DOHH2 (cell line): ENCODE data around the gene ARHGEF1.
A peak's percentile ranks its signal among the peaks of the same experiment; 100 is the strongest.

Source experiments
- H3F3A ChIP-seq: fragments of 200-600 bp; sonication (generic), shearing (Covaris generic); 2 replicates; pipeline ENCODE4 v1.6.0; 2016; ENCODE audit warnings: antibody characterized with exemption, mild to moderate bottlenecking; ENCODE audit not compliant: control insufficient read depth, insufficient read depth
- H3K27ac ChIP-seq: fragments of 200-600 bp; sonication (generic); 2 replicates; pipeline ENCODE4 v1.5.1; 2014; ENCODE audit warnings: low read depth, mild to moderate bottlenecking, low read length, moderate library complexity
- H3K27me3 ChIP-seq: fragments of 200-600 bp; sonication (generic); 2 replicates; pipeline ENCODE4 v1.6.1; 2014; ENCODE audit warnings: mild to moderate bottlenecking, low read length, mixed read lengths; ENCODE audit not compliant: control insufficient read depth
- H3K36me3 ChIP-seq: fragments of 200-600 bp; sonication (generic); 2 replicates; pipeline ENCODE4 v1.6.1; 2014; ENCODE audit warnings: mild to moderate bottlenecking, low read length, moderate library complexity, mixed read lengths; ENCODE audit not compliant: control insufficient read depth
- H3K4me1 ChIP-seq: fragments of 200-600 bp; sonication (generic); 2 replicates; pipeline ENCODE4 v1.6.1; 2014; ENCODE audit warnings: mild to moderate bottlenecking, low read length, mixed read lengths; ENCODE audit not compliant: control insufficient read depth
- H3K4me2 ChIP-seq: fragments of 200-600 bp; sonication (generic); 2 replicates; pipeline ENCODE4 v1.6.0; 2014; ENCODE audit warnings: mild to moderate bottlenecking, low read length, moderate library complexity
- H3K4me3 ChIP-seq: fragments of 200-600 bp; sonication (generic); 2 replicates; pipeline ENCODE4 v1.5.1; 2014; ENCODE audit warnings: mild to moderate bottlenecking, low read length, mixed read lengths
- H3K79me2 ChIP-seq: fragments of 200-600 bp; sonication (generic); 2 replicates; pipeline ENCODE4 v1.6.1; 2014; ENCODE audit warnings: mild to moderate bottlenecking, low read length, mixed read lengths; ENCODE audit not compliant: control insufficient read depth
- H3K9me2 ChIP-seq: fragments of 200-600 bp; sonication (generic); replicated peaks from 2 replicates; pipeline ENCODE4 v1.6.1; 2014; ENCODE audit warnings: mild to moderate bottlenecking, low read length, mixed read lengths; ENCODE audit not compliant: control insufficient read depth
- H3K9me3 ChIP-seq: fragments of 200-600 bp; sonication (generic); 2 replicates; pipeline ENCODE4 v1.6.1; 2014; ENCODE audit warnings: antibody characterized with exemption, low read length, mixed read lengths; ENCODE audit not compliant: control insufficient read depth, insufficient read depth
- H4K20me1 ChIP-seq: fragments of 200-600 bp; sonication (generic); 2 replicates; pipeline ENCODE4 v1.6.0; 2014; ENCODE audit warnings: low read depth, mild to moderate bottlenecking, antibody characterized with exemption, low read length, moderate library complexity; ENCODE audit not compliant: control insufficient read depth, insufficient read depth
- EZH2phosphoT487 ChIP-seq: fragments of 200-600 bp; sonication (generic); IDR thresholded peaks from 2 replicates; pipeline ENCODE4 v1.6.1; 2017; ENCODE audit warnings: borderline replicate concordance, mild to moderate bottlenecking, antibody characterized with exemption, low read length, moderate library complexity, mixed read lengths
- TF ChIP-seq, protein P1 (sequence below): fragments of 200-600 bp; sonication (generic); IDR thresholded peaks from one replicate; pipeline ENCODE4 v1.5.1; 2014; ENCODE audit warnings: antibody characterized with exemption, mild to moderate bottlenecking, low read depth, low read length; ENCODE audit not compliant: poor library complexity, severe bottlenecking

ARHGEF1 gene

GRCh38 chr19:41866284-41866683 is 16.7 kb upstream of the ARHGEF1 start:
- peaks cover 98% of the 10 kb centered on the region for H3K4me1 ChIP-seq
- peak overlapping the region; percentile 59 for H3K4me2 ChIP-seq
- peaks cover 37% of the 10 kb centered on the region for H4K20me1 ChIP-seq
- H3K9me2 ChIP-seq = no peaks in the 10 kb centered on the region
- no peaks in the 10 kb centered on the region for H3K9me3 ChIP-seq
- H3K27ac ChIP-seq = peak overlapping the region; percentile 99
- peaks cover 96% of the 10 kb centered on the region for H3K36me3 ChIP-seq
- TF ChIP-seq EZH2phosphoT487 = no peak
- TF ChIP-seq, protein P1, sequence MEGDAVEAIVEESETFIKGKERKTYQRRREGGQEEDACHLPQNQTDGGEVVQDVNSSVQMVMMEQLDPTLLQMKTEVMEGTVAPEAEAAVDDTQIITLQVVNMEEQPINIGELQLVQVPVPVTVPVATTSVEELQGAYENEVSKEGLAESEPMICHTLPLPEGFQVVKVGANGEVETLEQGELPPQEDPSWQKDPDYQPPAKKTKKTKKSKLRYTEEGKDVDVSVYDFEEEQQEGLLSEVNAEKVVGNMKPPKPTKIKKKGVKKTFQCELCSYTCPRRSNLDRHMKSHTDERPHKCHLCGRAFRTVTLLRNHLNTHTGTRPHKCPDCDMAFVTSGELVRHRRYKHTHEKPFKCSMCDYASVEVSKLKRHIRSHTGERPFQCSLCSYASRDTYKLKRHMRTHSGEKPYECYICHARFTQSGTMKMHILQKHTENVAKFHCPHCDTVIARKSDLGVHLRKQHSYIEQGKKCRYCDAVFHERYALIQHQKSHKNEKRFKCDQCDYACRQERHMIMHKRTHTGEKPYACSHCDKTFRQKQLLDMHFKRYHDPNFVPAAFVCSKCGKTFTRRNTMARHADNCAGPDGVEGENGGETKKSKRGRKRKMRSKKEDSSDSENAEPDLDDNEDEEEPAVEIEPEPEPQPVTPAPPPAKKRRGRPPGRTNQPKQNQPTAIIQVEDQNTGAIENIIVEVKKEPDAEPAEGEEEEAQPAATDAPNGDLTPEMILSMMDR = no peak
- peaks cover 76% of the 10 kb centered on the region for H3K79me2 ChIP-seq
- H3K4me3 ChIP-seq = peak overlapping the region; percentile 39
- no peaks in the 10 kb centered on the region for H3K27me3 ChIP-seq
- H3F3A ChIP-seq = peaks cover 90% of the 10 kb centered on the region

DNA sequence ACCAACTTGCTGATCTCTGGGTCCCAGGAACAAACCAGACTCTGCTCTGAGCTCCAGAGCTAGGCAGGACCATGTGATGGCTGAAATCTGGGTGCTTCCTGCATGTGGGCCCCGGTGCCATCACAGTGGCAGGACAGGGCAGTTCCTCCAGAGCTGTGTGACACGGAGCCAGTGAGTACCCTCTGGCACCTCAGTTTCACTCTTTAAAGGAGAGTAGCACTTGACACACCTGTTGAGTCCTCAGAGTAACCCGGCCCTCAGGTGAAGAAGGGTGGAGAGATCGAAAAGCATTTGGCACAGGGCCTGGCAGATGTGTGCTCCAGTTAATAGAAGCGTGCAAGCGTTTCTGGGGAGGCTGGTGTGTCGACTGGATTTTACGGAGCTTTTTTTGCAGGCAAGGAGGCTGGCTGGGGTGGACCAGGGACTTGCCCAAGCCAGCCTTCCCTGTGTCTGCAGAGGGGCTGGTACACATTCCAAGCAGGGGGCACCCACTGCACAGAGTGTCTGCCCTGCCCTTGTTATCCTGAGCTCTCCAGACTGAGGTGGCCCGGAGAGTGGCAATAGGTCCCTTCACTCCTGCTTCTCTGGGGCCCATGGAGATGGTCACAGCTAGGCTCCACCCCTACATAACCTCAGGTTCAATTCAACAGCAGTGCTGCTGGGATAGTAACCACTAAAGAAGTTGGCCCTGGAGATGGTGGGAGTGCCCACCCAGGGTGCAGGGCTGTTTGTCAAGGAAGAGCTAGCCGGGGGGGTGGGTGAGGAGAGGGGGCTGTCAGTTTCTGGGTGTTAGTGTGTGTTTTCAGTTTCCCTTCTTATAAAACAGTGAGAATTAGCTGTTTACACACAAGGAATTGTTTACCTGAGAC is 14.6 kb upstream of the ARHGEF1 start:
- Histone ChIP-seq H4K20me1 (peaks cover 16% of the 10 kb centered on the region; the same call in 1 of the 2 replicates), H3K79me2 (peaks cover 55% of the 10 kb centered on the region), H3K4me1 (peaks cover 98% of the 10 kb centered on the region), H3K27me3 (no peaks in the 10 kb centered on the region), H3K4me3 (peak overlapping the region; percentile 29), H3F3A (peaks cover 91% of the 10 kb centered on the region), H3K36me3 (peaks cover 94% of the 10 kb centered on the region), H3K4me2 (peak overlapping the region; percentile 59), H3K9me3 (no peaks in the 10 kb centered on the region), H3K9me2 (no peaks in the 10 kb centered on the region), H3K27ac (peak overlapping the region; percentile 99)
- TF ChIP-seq EZH2phosphoT487 = no peak
- TF ChIP-seq, protein P1 = no peak

- Histone ChIP-seq H3K27me3 (no peaks in the 10 kb centered on the region), H3K4me1 (peaks cover 98% of the 10 kb centered on the region), H3K27ac (peak overlapping the region; percentile 99), H3K79me2 (peaks cover 50% of the 10 kb centered on the region), H3K4me3 (peak overlapping the region; percentile 29; the same call in 1 of the 2 replicates), H3K9me3 (no peaks in the 10 kb centered on the region), H4K20me1 (peaks cover 14% of the 10 kb centered on the region; the same call in 1 of the 2 replicates), H3F3A (peaks cover 87% of the 10 kb centered on the region), H3K4me2 (peak overlapping the region; percentile 59), H3K9me2 (no peaks in the 10 kb centered on the region), H3K36me3 (peaks cover 89% of the 10 kb centered on the region)
- TF ChIP-seq, protein P1 = no peak
- no peak for TF ChIP-seq EZH2phosphoT487
Measured at GRCh38 chr19:41868989-41869300, 14.0 kb upstream of the ARHGEF1 start.
